Superior temporal gyrus (tissue), 1 donor: Measurements from ENCODE around the gene BCAS3.

ENCODE experiments used
- DNase-seq: peaks from one replicate; pipeline ENCODE4 v3.0.0-alpha.2; 2016; ENCODE audit errors: extremely low spot score

Gene BCAS3

DNA sequence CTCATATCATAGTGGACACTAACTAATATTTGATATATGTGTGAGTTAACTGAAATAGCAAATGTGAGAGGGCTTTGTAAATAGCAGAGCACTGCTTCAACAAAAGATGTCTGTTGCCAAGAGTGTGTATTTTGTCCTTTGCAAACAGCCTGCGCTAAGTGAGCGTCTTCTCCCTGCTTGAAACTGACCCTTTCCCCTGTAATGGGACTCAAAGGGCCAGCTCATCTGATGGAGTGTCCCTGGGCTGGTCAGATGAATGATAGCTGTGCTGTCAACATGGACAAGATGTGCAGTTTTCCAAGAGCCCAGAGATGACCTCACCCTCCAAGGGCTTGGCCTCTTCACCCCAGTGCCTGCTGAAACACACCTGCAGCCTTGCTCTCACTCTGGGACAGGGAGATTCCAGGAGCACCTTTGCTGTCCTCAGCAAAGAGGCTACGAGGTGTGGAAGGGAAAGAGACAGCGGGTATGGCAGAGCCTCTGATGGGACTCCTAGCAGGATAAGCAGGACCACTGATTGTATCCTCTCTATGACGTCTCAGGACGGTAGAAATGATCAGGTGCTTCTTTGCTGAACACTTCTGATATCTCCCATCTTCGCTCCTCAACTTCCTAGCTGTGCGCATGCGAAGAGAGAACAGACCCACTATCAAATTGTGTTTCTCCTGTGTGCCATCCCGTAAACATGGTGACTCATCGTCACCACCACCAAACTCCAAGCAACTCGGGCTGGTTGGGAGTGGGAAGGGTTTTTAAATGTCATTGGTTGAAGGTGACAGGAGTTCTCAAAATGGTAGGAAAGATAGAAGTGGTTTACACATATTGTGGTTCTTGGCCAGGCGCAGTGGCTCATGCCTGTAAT, 686.2 kb downstream of the BCAS3 start:
- DNase-seq: no peak

DNA sequence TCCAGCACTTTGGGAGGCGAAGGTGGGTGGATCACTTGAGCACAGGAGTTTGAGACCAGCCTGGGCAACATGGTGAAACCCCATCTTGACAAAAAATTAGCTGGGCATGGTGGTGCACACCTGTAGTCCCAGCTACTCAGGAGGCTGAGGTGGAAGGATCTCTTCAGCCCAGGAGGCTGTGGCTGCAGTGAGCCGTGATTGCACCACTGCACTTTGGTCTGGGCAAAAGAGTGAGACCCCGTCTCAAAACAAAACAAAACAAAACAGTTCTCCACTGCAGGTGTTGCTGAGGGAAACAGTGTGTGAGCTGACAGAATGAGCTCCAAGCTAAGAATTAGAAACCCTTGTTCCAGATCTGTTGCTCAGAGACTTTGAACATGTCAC, 686.8 kb downstream of the BCAS3 start:
- no peak for DNase-seq

DNA sequence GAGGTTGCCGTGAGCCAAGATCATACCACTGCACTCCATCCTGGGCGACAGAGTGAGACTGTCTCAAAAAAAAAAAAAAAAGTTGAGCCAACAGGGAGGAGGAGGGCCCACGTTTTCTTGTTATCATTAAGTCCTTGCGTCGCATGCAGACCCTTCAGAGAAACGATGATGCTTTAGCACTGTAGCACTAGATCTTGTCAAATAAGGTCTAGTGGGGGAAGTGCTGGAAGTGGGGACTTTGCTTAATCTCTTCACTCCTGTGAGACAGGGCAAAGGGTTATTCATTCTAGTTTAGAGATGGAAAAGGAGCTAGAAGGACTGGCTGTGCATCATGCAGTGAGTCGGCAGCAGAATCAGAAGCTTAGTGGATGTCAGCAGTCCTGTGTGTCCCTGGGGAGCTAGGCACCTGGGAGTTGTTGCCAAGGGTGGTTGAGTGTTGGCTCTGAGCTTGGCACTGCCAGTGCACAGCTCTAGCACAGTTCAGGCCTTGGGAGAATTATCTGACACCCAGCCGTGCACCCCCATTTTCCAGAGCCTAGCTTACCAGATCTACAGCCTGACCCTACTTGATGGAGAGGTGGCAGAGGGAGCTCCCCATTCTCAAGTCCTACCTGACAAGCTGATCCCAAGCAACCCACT, 688.5 kb downstream of the BCAS3 start:
- no peak for DNase-seq

DNA sequence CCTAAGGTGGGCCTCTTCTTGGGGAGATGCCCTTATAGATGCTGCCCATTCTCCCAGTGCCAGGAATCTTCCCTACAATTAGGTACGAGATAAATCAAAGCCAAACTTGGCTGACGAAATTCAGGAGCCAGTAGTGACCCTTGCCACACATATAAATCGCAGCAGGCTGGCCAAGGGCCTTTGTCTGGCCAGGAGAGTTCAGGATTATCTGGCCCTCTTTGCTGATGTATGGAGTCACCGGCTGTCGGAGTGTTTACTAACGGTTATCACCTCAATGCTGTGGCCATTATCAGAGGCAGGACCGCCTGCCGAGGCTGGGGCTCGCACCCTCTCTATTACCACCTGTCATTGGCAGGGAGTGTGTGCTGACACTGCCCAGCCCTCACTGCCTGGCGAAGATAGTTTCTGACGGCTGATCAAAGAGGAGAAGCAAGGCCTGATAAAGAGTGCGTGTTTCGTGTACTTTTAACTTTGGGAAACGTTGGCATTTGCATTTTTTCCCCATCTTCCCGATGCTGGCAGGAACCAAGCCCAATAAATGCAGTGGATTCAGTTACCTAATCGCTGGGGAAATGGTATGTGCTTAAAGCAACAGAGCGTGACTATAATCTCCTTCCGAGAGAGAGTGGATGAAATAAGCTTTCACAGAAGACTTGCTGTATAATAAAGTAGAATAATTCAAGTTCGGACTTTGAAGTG, 689.2 kb downstream of the BCAS3 start:
- DNase-seq: no peak

DNA sequence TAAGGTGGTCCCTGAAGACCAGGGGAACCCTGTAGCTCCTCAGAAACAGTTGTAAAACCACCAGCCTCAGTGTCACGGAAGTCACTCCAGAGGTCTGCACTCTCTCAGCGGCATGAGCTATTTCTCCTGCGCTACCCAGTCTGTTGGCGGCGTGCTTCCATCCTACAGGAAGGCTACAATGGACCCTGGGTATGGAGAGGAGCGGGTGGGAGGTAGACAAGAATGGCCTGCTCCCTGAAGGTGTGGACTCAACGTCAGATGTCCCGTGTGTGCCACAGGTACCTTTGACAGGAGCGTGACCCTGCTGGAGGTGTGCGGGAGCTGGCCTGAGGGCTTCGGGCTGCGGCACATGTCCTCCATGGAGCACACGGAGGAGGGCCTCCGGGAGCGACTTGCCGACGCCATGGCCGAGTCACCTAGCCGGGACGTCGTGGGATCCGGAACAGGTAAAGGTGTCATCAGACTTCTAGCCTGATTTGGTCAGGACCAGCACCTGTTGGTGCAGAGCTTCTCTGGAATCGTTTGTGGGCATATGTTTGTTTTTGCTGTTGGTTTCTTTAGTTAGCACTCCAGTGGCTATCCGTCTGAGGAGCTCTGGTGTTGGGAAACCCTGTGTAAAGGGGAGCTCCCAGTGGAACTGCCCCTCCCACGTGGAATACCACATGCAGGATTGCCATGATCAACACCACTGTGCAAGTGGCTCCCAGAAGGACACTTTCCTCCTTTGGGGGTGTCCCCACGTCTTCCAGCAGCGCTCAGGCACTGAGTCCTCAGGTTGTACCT, 690.6 kb downstream of the BCAS3 start:
- DNase-seq: no peak

DNA sequence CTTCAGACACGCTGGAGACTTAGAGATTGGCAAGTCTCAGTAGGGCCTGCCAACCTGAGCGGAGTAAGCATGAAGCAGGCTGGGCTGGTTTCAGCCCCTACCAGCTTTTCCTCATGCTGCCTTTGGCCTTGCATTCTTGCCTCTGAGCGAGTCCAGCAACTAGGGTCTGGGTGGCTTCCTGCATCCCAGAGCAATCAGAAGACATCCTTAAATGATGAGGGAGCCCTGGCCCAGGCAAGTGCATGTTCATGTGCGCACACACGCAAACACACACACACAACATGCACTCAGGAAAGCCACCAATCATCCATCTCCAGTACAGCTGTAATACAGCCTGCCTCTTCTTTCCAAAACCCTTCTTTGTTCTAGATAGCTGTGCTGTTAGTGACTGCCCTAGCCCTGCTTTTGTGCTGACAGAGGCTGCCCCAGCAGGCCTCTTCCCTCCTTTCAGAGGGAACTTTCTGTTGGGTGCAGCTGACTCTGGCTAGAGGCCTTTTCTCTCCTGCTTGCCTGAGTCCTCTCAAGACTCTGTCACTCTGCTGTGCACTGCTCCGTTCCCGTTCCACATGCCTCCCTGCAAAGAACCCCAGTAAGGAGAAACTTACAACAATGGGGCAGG, 691.3 kb downstream of the BCAS3 start:
- DNase-seq: no peak

DNA sequence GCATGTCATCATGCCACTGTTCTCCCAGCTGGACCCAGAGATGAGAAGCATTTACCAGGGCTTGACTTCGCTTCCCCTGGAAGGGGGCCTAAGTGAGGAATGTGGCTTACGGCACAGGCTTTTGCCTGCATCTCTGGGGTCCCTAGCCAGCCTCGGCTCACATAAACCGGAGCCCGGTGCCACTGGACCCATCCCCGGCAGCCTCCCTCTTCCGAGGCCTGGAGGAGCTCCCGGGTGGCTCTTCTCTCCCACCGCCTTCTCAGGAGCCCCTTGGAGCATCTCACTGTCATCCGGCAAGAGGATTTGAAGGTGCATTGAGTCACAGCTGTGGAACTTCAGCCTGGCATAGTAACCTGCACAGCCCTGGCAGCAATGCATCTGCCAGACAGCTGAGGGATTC, 692.1 kb downstream of the BCAS3 start:
- DNase-seq: no peak

DNA sequence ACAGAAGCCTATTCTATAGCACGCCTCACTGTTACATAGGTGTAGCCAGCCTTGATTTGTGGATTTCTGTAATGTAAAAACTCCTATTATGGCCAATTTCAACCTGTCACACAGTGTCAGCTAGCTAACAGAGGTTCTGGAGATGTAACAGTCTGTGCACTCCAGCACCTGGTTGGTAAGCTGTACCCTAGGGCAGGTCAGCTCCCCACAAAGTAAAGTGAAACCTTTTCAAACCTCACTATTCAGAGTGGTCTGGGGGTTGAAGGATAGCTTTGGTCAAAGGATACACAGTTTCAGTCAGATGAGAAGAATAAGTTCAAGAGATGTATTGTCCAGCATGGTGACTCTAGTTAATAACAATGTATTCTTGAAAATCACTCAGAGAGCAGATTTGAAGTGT, 693.5 kb downstream of the BCAS3 start:
- DNase-seq: no peak

DNA sequence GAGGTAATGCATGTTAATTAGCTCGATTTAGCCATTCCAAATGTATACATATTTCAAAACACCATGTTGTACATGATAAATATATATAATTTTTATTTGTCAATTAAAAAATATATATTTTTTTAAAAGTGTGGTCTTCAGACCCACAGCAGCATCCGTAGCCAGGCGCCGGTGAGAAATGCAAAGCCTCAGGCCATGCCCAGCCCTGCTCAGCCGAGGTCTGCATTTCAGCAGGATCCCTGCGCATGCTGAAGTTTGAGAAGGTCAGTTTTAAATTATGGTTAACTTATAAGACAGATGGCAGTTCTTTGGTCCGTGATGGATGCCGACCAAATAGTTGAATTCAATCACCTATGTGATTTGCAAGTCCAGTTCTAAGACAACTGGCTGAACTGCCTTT, 694.0 kb downstream of the BCAS3 start:
- no peak for DNase-seq

DNA sequence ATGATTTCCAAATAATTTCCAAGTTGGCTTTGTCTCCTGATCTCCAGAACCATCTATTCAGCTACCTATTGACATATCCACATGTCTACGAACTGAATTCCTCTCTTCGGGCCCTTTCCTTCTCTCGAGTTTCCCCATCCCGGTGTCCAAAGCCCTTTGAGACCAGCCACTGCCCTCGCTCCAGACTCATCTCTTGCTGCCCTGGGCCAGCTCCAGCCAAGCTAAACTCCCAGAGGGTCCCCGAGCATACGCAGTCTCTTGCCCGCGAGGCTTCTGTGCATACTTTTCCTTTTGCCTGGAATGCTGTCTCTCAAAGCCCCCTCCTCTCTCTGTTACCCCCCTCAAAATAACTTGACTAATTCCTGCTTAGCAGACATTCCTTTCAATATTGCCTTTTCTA, 694.8 kb downstream of the BCAS3 start:
- no peak for DNase-seq

DNA sequence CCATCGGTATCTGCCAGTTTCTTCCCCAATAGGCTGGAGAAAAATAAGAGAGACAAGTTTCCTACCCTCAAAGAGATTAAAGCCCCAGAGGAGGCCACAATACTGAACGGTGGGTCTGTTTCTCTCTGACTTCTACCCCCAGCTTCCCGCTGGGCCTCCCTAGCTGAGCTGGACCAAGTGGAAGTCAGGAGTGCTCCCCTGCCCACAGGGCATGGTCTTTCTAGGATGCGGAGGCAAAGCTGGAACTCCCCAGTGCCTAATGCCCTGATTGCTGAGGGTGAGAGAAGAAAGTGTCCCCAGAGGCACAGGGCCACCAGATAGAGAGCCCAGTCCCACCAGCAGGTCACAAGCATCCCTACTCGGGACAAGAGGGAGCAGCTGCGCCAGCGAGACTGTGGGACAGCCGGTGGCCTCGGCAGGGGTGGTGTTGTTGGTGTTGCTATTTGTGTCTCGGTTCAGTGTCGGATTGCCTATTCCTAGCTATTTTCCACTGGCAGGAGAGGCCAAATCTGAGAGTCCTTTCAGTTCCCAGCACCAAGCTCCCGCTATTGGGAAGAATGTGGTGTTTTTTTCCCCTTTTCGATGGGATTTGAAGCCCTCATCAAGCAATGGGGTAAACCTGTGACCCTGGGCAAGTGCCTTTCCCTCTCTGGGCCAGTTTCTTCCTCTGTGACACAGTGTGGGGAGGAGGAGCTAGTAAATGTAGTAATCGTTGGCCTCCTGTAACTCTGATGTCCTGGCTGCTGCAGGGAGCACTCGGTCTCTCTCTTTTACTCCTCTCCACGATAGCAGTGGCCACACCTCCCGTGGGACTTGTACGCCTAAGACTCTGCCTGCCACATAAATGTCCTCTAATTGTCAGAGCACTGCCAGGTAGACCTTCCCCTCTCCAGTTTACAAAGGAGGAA, 699.5 kb downstream of the BCAS3 start:
- no peak for DNase-seq

DNA sequence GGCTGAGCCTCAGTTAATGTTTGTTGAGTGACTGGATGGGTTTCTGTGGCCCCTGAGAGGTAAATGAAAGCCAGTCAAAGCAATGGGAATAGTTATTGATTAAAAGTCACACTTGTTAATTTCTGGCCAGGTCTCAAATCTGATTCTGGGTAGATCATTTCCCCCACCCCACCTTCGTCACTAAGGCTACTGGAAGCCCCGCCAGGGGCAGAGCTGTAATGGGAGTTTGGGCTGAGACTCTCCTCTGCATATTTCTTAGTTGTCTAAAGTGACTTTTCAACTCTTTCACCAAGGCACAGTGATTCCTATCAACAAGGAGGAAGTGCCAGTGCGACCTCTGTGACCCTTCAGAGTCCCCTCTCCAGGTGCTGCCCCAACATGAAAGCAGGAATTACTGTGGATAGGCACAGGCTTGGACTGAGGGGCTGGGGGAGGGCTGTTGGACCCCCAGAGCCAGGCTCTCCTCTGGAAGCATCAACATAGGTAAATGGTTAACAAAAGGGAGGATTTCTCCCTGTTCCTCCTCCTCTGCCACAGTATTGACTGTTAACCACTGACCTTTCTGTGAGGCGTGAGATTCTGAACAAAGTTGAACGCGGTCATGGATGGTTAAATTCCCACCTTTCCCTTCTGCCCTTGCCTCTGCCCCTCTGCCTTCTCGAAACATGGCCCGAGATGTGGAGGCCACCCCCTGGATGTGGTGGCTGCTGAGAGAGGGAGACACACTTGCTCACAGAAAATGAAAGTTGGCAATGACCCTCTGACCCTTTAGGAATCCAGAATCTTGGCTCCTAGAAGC, 701.2 kb downstream of the BCAS3 start:
- no peak for DNase-seq

DNA sequence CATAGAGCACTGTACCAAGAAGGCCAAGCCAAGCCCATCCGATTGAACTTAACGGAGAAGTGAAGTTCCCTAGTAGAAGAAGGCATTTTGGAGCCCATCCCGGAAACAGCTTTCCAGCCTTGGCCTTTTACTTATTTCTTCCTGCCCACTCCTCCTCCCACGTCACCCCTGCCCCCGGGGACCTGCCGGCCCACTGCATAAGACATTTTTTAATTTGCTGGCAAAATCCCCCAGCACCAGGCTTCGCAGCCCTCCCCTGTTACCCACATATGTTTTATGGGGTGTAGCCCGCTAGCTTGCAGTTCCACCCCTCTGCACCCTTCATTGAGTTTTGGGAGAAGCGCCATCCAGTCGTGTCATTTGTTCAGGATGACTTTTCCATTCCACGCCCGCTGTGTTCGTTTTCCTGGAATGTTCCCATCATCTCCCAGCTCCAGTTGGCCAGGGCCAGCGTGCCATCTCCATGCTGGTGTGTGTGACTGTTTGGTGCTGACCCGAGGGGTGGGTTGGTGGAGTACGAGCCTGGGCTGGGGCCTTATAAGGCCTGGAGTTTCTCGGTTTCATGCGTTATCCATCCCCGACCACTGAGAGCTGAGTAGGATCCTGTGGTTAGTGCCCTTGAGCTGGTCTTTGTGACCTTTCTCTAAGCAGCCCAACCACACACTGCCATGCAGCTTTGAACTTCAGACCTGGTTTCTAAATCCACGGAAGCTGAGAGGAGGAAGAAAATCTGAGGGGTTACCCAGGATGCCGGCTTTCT, 702.0 kb downstream of the BCAS3 start:
- no peak for DNase-seq

DNA sequence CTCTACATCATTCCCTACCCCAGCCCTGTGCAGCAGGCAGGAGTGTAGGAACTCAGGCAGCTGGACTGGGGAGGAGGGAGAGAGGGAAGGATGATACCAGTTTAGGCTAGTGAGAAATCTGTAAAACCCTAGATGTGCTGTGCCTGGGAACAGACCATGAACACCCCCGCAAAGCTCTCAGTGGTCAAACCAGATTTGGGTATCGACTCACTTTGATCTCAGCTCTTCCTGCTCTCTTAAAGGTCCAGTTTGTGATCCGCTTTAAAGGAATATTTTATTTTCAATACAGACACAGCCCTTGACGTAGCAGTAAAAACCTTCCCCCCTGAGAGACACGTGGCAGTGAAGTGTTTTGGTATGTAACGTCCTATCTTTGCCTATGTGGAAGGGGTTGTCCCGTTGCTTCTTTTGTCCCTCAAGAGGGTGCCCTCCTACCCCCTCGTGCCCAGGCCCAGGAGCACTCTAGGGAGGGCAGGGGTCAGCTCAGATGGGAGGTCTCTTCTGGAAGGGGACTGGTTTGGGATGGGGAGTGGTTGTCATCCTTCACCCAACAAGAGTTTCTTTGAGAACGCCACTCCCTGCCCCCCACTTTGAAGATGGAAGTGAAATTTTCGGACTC, 702.7 kb downstream of the BCAS3 start:
- no peak for DNase-seq

DNA sequence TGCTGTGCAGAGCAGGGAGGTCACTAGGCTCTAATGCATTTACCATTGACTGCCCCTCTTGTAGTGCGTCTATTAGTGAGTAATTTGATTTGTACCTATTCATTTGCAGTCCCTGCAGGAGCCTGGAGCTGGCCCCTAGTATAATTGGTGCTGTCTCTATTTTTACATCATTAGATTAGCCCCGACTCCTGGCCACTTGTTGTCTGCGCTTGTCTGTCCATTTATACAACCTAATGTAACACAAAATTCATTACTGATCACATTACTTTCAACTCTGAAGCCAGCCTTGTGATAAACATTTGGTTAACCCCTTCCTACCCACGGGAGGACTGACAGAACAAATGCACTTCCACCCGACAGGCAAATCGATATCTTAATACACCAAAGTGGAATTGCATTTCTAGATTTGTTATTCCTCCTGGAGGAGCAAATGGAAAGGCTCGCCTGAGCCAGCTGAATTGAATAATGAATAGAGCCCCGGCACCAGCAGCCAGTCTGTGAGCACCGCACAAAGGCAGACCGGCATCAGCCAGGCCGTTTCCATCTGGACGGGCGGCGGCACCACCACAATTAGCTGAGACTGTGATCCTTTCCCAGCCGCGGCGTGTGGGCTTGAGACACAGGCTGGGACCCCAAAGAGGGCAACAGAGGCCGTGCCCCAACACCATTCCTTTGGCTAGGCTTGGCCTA, 703.3 kb downstream of the BCAS3 start:
- DNase-seq: no peak

DNA sequence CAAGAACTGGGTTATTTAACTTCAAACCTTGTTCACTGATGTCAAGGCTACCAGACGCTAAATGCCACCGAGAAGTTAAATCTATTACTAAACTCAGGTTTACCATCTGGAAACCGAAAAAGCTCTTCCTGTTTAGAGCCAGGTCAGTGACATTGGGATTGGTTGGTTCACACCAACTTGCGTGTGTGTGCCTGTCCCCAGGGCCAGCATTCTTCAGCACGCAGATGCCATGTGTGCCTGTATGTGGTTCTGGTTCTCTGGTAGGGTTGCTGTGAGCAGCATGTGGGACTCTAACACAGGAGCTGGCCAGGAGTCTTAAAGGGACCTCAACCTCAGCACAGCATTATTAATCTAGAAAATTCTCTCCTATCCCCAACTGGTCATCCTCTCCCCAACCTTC, 703.9 kb downstream of the BCAS3 start:
- DNase-seq: no peak

DNA sequence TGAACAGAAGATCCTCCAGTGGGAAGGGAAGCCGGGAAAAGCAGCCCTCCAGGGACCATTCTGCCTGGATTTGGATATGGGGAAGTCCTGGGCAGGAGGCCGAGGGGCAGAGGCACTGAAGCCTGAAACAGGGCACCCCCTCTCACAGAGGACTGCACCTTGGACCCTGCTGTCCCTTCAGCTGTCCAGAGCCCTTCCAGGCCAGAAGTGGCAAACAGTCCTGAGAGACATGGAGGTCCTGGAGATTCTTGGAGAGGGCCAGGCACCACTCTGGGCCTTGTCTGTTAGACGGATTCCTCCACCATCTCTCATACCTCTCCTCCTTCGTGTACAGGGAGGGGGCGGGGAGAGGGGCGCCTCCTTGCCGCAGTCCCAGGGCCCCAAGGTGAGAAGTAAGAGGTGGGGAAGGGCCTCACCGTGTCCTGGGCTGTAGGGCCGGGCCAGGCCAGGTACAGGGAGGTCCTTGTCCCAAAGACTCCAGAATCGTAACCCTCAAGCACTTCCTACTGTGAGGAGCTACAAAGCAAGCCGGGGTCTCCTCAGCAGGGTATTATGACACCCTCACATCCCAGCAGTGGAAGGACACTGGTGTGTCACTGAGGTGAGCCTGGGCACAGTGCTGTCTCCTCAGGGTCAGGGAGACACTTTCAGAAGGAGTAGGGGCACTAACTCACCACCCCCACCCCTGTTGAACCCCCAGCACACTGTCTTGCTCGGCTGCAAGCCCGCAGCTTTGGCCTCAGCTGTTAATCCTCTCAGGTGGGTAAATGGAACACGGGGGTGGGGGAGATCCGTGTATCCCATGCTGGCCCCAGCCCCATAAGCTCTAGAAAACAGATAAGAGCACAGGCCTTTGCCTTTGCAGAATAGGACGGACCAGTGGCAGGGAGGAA, 705.4 kb downstream of the BCAS3 start:
- DNase-seq: no peak
